SK-N-MC (cell line): ENCODE results near the gene ANKRD34B.
"Not testable (repeated sequence)": the region's sequence is repeated elsewhere in the genome, so short reads cannot be mapped to it uniquely, and the experiment has no call there.

ENCODE experiments used
- DNase-seq: peaks from one replicate; pipeline ENCODE4 v3.0.0-alpha.2; 2011; ENCODE audit warnings: low read depth, low spot score
- H3K27ac ChIP-seq: fragments of 200-600 bp; sonication (generic); 2 replicates; pipeline ENCODE4 v1.5.1; 2016; ENCODE audit warnings: mixed run types
- H3K36me3 ChIP-seq: fragments of 200-600 bp; sonication (generic); 2 replicates; pipeline ENCODE4 v1.6.1; 2017; ENCODE audit warnings: antibody characterized with exemption, low read length, mixed read lengths; ENCODE audit not compliant: insufficient read depth
- H3K4me3 ChIP-seq: fragments of 200-600 bp; sonication (generic); 2 replicates; pipeline ENCODE4 v1.5.1; 2016
- H3K9ac ChIP-seq: fragments of 200-600 bp; sonication (generic); 2 replicates; pipeline ENCODE4 v1.8.0; 2017; ENCODE audit warnings: mixed run types, mixed read lengths; ENCODE audit not compliant: insufficient read length
- H3K9me3 ChIP-seq: fragments of 200-600 bp; sonication (generic); 2 replicates; pipeline ENCODE4 v1.6.1; 2017; ENCODE audit warnings: low read depth, mild to moderate bottlenecking, antibody characterized with exemption, low read length, moderate library complexity, mixed read lengths
- EZH2 ChIP-seq: fragments of 200-600 bp; sonication (generic); IDR thresholded peaks from one replicate; pipeline ENCODE4 v1.6.1; 2017; ENCODE audit warnings: antibody characterized with exemption
- FOXP2 ChIP-seq: optimal IDR thresholded peaks from 2 replicates; pipeline ENCODE3; 2011; ENCODE audit warnings: mild to moderate bottlenecking, moderate library complexity; ENCODE audit not compliant: insufficient read depth; ENCODE audit errors: extremely low read length, control extremely low read depth
- POLR2AphosphoS5 ChIP-seq: IDR thresholded peaks from 2 replicates; pipeline ENCODE4 v1.6.1; 2012; ENCODE audit warnings: mild to moderate bottlenecking, low read depth, low read length, borderline replicate concordance

ANKRD34B gene

GRCh38 chr5:80584770-80585169 is 14.7 kb upstream of the ANKRD34B start:
- Histone ChIP-seq H3K27ac (no peak overlapping the region), H3K4me3 (no peak overlapping the region), H3K9me3 (no peaks in the 10 kb centered on the region), H3K9ac (no peak overlapping the region), H3K36me3 (no peaks in the 10 kb centered on the region)
- TF ChIP-seq EZH2 (no peak), POLR2AphosphoS5 (no peak), FOXP2 (no peak)
- no peak for DNase-seq

- not testable (repeated sequence) for H3K9me3 ChIP-seq, H3K36me3 ChIP-seq, H3K4me3 ChIP-seq, H3K9ac ChIP-seq, H3K27ac ChIP-seq, DNase-seq
Observed at GRCh38 chr5:80580291-80580690, 10.2 kb upstream of the ANKRD34B start.

- Histone ChIP-seq H3K4me3 (no peak overlapping the region), H3K9me3 (no peaks in the 10 kb centered on the region), H3K9ac (no peak overlapping the region), H3K27ac (no peak overlapping the region), H3K36me3 (no peaks in the 10 kb centered on the region)
- DNase-seq = no peak
- TF ChIP-seq EZH2 = no peak
Observed at GRCh38 chr5:80579050-80579449, 9.0 kb upstream of the ANKRD34B start.

- no peaks in the 10 kb centered on the region for H3K36me3 ChIP-seq
- H3K4me3 ChIP-seq = no peak overlapping the region
- H3K9me3 ChIP-seq = no peaks in the 10 kb centered on the region
- H3K9ac ChIP-seq = no peak overlapping the region
- TF ChIP-seq EZH2 = no peak
- no peak for TF ChIP-seq POLR2AphosphoS5
- no peak for TF ChIP-seq FOXP2
- H3K27ac ChIP-seq = no peak overlapping the region
- no peak for DNase-seq
Observed at GRCh38 chr5:80577707-80578106, 7.6 kb upstream of the ANKRD34B start.

GRCh38 chr5:80576383-80576782 is 6.3 kb upstream of the ANKRD34B start:
- TF ChIP-seq POLR2AphosphoS5 (no peak), FOXP2 (no peak), EZH2 (no peak)
- H3K27ac ChIP-seq = no peak overlapping the region
- no peak overlapping the region for H3K4me3 ChIP-seq
- no peak for DNase-seq
- no peak overlapping the region for H3K9ac ChIP-seq
- H3K9me3 ChIP-seq = no peaks in the 10 kb centered on the region
- H3K36me3 ChIP-seq = no peaks in the 10 kb centered on the region

GRCh38 chr5:80573062-80573461 is 3.0 kb upstream of the ANKRD34B start:
- no peak overlapping the region for H3K9ac ChIP-seq
- TF ChIP-seq POLR2AphosphoS5 (no peak), EZH2 (no peak), FOXP2 (no peak)

GRCh38 chr5:80569086-80569960 is 757 bp downstream of the ANKRD34B start:
- Histone ChIP-seq H3K36me3 (no peaks in the 10 kb centered on the region), H3K9me3 (no peaks in the 10 kb centered on the region), H3K4me3 (peak overlapping the region; percentile 77), H3K27ac (no peak overlapping the region), H3K9ac (no peak overlapping the region)
- TF ChIP-seq FOXP2 (no peak), EZH2 (no peak), POLR2AphosphoS5 (no peak)
- no peak for DNase-seq

More at GRCh38 chr5:80573062-80573461, 3.0 kb upstream of the ANKRD34B start:
- no peaks in the 10 kb centered on the region for H3K36me3 ChIP-seq
- H3K27ac ChIP-seq = no peak overlapping the region
- DNase-seq = no peak
- no peaks in the 10 kb centered on the region for H3K9me3 ChIP-seq
- no peak overlapping the region for H3K4me3 ChIP-seq

- Histone ChIP-seq H3K9me3 (no peaks in the 10 kb centered on the region), H3K36me3 (no peaks in the 10 kb centered on the region), H3K4me3 (no peak overlapping the region), H3K9ac (no peak overlapping the region), H3K27ac (no peak overlapping the region)
- no peak for DNase-seq
- TF ChIP-seq FOXP2 = no peak
- no peak for TF ChIP-seq POLR2AphosphoS5
- TF ChIP-seq EZH2 = no peak
Observed at GRCh38 chr5:80568251-80568650, 1.8 kb downstream of the ANKRD34B start.

GRCh38 chr5:80566711-80567259 is 3.3 kb downstream of the ANKRD34B start:
- TF ChIP-seq POLR2AphosphoS5 (no peak), EZH2 (no peak), FOXP2 (no peak)
- no peak for DNase-seq
- Histone ChIP-seq H3K9me3 (no peaks in the 10 kb centered on the region), H3K27ac (no peak overlapping the region), H3K36me3 (no peaks in the 10 kb centered on the region), H3K4me3 (no peak overlapping the region), H3K9ac (no peak overlapping the region)
